ENCODE data around the gene PTPRK.

Gene PTPRK

DNA sequence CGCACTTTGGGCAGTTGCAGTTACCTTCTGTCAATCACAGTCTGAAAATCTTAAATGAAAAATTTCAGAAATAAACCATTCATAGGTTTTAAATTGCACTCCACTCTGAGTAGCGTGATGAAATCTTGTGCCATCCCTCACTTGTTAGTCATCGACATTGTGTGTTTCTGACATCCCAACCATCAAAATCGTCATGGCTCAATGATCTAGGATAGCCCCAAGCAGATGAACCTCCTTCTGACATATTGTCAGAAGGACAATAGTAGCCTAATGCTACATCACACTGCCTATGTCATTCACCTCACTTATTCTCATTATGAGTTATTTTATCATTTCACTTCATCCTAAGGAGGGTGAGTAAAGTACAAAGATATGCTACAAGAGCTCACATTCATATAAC lies 284.8 kb downstream of the PTPRK start:
- no peak for DNase-seq (ENCODE audit: low read depth)
- TF ChIP-seq, protein P1, sequence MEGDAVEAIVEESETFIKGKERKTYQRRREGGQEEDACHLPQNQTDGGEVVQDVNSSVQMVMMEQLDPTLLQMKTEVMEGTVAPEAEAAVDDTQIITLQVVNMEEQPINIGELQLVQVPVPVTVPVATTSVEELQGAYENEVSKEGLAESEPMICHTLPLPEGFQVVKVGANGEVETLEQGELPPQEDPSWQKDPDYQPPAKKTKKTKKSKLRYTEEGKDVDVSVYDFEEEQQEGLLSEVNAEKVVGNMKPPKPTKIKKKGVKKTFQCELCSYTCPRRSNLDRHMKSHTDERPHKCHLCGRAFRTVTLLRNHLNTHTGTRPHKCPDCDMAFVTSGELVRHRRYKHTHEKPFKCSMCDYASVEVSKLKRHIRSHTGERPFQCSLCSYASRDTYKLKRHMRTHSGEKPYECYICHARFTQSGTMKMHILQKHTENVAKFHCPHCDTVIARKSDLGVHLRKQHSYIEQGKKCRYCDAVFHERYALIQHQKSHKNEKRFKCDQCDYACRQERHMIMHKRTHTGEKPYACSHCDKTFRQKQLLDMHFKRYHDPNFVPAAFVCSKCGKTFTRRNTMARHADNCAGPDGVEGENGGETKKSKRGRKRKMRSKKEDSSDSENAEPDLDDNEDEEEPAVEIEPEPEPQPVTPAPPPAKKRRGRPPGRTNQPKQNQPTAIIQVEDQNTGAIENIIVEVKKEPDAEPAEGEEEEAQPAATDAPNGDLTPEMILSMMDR (IDR thresholded peaks at IDR 0.05; ENCODE audit: control insufficient read depth, insufficient read depth, low read depth, low read length, missing control alignments), result no peak
- H3K4me3 ChIP-seq (ENCODE audit: control insufficient read depth, low read depth, low read length), result no peak overlapping the region

DNA sequence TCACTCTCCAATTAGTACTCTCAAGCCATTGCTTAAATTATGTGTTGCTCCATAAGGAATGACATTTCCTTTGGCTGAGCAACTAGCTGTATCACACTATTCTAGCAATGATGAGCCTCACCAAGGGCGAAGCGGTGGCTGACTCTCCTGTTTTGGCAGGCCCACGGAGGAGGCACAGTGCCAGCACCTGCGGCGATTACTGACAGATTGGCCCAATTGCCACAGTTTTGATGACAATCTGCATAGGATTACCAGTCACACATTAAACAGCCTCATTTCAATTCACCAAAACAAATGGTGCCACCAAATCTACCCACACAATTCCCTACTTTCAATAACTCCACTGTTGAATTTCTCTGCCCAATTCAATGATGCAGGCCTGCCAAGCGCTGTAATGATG lies 286.9 kb downstream of the PTPRK start:
- DNase-seq (ENCODE audit: low read depth), result no peak
- TF ChIP-seq, protein P1 (IDR thresholded peaks at IDR 0.05; ENCODE audit: control insufficient read depth, insufficient read depth, low read depth, low read length, missing control alignments), result no peak

DNA sequence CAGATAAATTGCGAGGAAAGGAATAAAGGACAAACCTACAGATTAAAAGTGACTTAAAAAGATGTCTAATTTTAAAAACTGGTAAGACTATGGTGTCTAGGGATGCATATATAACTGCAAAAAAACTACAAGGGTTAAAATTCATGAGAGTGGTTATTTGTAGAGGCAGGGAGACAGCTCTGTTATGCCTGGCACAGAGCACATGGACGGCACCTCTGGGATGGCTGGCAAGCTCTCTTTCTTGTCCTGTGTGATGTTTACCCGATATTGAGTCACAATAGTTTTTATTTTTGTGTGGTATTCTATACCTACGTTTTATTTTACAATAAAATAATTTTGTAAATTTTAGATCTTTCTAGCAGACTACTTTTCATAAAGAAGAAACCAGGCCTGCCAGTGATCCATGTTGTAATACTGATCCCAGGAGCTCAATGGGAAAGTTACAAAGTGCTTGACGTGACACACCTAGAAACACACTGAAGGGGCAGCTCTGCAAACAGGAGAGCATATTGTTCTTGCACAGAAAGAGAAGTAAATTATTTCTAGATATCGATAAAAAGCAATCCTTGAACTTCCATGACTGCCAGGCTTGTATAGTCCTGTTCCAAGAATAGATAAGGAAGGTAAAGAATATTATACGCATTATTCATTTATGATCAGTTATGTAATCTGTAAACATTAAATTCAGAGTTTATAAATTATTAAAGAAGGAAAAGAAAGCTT lies 290.0 kb downstream of the PTPRK start:
- no peak overlapping the region for H3K4me3 ChIP-seq (ENCODE audit: control insufficient read depth, low read depth, low read length)
- DNase-seq (ENCODE audit: low read depth), result no peak
- TF ChIP-seq, protein P1 (IDR thresholded peaks at IDR 0.05; ENCODE audit: control insufficient read depth, insufficient read depth, low read depth, low read length, missing control alignments), result no peak

More for the DNA sequence above, 286.9 kb downstream of the PTPRK start:
- H3K4me3 ChIP-seq (ENCODE audit: control insufficient read depth, low read depth, low read length), result no peak overlapping the region

DNA sequence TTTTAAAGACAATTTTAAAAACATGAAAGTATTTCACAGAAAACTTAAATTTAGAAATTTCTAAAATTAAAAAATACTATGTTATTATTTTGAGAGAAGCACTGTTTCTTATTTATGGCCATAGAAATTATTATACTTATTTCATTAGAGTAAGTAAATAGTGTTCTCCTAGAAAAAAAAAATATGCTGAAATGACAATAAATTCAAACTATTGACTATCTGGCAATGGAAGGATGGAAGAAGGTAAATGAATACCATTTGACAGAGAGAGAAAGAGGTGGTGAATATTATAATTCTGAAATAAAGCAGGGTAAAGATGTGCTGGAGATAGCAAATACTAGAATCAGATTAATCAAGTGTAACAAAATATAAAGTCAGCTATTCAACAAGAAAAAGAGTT lies 294.8 kb downstream of the PTPRK start:
- TF ChIP-seq, protein P1 (IDR thresholded peaks at IDR 0.05; ENCODE audit: control insufficient read depth, insufficient read depth, low read depth, low read length, missing control alignments), result no peak
- H3K4me3 ChIP-seq (ENCODE audit: control insufficient read depth, low read depth, low read length), result no peak overlapping the region
- no peak for DNase-seq (ENCODE audit: low read depth)

DNA sequence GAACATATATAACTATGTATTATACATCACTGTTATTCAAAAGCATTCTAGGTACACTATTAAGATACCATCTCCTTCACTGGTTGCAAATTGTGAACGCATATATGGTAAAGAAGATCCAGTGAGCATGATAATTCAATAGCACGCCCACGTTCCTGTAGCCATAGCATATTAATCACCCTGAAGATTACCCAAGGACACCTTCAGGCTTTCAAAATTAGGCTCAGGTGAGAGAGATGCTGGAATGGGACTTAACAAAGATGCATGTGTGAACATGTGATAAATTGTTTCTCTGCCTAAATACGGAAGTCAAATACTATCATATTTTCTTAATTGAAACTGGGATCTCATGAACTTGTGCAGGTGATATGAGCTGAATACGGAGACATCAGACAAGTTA lies 303.5 kb downstream of the PTPRK start:
- DNase-seq (ENCODE audit: low read depth), result no peak
- no peak overlapping the region for H3K4me3 ChIP-seq (ENCODE audit: control insufficient read depth, low read depth, low read length)
- TF ChIP-seq, protein P1 (IDR thresholded peaks at IDR 0.05; ENCODE audit: control insufficient read depth, insufficient read depth, low read depth, low read length, missing control alignments), result no peak

DNA sequence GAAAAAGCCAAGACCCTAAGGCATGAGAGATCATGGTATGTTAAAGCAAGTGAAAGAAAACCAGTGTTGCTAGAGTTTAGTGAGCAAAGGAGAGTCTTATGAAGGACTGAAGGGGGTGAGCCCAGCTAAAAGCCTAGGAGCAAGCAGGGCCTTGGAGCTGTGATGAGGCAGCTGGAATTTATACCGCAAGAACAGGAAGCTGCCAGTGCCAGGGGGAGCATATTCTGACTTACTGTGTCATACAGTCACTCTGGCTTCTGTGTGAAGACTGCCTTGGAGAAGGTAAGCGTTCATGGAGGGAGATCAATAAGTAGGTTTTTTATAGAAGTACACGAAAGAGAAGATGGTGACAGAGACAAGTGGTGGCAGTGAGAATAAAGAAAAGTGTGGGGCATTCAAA lies 310.6 kb downstream of the PTPRK start:
- TF ChIP-seq, protein P1 (IDR thresholded peaks at IDR 0.05; ENCODE audit: control insufficient read depth, insufficient read depth, low read depth, low read length, missing control alignments), result no peak
- no peak overlapping the region for H3K4me3 ChIP-seq (ENCODE audit: control insufficient read depth, low read depth, low read length)
- no peak for DNase-seq (ENCODE audit: low read depth)
